Stimulated activated CD8-positive, alpha-beta memory T cell treated with anti-CD3 and anti-CD28 coated beads, Interleukin-7, amount 100 ng/mL, for 4 hours (primary cell): ENCODE measurements around the gene PTPMT1.

Experiments
- DNase-seq, 2 donors: peaks; one replicate each; pipeline ENCODE4 v3.0.0-alpha.2; 2020; ENCODE audit warnings: low read depth in 2 of 2

The PTPMT1 gene

GRCh38 chr11:47607380-47607779 lies 42.0 kb downstream of the PTPMT1 start:
- no peak for DNase-seq

- DNase-seq = no peak
Measured at GRCh38 chr11:47609675-47610074, 44.3 kb downstream of the PTPMT1 start.

DNA sequence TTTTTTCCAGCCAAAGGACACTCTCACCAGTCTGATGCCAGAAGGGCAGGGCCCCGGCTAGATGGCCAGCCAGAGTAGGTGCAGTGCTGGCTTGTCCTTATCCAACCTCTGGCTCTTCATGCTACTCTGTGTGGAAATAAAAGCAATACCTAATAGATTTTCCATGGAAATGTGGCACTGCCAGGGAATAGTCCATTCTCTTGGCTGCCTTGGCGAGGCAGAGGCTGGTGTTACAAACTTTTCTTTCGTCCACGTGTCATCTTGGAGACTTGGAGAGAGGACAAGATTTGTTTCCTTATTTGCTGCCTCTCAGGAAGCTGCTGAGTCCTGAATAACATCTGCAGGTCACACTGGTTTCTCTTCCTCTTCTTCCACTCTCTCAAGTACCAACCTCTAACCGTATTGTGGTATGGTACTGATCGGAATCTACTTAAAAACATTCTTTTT lies 46.0 kb downstream of the PTPMT1 start:
- no peak for DNase-seq

- DNase-seq = no peak
Measured at GRCh38 chr11:47615249-47615648, 49.9 kb downstream of the PTPMT1 start.

DNA sequence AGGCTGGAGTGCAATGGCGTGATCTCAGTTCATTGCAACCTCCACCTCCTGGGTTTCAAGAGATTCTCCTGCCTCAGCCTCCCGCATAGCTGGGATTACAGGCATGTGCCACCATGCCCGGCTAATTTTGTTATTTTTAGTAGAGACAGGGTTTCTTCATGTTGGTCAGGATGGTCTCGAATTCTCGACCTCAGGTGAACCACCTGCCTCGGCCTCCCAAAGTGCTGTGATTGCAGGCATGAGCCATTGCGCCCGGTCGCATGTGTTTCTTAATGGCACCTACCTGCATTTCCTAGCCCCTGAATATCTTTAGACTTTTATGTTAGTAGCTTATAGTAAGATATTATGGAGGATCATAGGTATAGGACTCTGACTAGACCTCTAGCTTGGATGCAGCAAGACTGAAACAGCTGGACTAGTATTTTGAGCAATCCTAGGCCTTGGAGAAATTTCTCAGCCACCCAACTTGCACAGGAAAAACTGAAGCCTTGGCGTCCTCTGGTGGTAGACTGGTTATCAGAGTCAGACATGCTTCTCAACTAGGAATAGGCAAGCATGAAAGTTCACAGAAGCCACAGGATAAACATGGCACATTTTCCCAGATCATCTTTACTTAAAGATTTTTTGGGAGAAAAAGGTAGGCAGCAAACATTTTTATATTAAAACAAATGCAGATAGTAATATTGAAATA lies 51.5 kb downstream of the PTPMT1 start:
- no peak for DNase-seq

DNA sequence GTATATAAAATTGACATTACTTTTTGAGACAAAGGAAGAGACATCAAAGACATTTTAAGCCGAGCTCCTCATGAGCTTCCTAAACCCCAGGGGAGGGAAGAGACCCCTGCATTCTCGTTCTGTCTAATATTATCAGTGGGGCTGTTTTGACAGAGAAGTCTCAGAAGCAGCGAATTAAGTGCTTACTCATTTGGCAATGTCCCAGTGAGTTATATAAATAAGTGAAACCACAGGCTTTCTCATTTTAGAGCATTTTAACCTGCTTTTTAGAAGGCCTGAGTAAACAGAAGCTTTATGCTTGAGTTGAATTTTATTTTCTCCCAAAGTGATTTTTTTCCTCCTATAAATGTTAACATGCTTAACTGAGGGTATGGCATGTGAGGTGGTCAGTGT lies 52.0 kb downstream of the PTPMT1 start:
- DNase-seq = no peak

- DNase-seq = no peak
Measured at GRCh38 chr11:47620836-47621378, 55.5 kb downstream of the PTPMT1 start.
